ENCODE results near the gene SERHL2.
"Not testable (repeated sequence)": the region's sequence is repeated elsewhere in the genome, so short reads cannot be mapped to it uniquely, and the experiment has no call there.

SERHL2 gene, protein sequence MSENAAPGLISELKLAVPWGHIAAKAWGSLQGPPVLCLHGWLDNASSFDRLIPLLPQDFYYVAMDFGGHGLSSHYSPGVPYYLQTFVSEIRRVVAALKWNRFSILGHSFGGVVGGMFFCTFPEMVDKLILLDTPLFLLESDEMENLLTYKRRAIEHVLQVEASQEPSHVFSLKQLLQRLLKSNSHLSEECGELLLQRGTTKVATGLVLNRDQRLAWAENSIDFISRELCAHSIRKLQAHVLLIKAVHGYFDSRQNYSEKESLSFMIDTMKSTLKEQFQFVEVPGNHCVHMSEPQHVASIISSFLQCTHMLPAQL

DNA sequence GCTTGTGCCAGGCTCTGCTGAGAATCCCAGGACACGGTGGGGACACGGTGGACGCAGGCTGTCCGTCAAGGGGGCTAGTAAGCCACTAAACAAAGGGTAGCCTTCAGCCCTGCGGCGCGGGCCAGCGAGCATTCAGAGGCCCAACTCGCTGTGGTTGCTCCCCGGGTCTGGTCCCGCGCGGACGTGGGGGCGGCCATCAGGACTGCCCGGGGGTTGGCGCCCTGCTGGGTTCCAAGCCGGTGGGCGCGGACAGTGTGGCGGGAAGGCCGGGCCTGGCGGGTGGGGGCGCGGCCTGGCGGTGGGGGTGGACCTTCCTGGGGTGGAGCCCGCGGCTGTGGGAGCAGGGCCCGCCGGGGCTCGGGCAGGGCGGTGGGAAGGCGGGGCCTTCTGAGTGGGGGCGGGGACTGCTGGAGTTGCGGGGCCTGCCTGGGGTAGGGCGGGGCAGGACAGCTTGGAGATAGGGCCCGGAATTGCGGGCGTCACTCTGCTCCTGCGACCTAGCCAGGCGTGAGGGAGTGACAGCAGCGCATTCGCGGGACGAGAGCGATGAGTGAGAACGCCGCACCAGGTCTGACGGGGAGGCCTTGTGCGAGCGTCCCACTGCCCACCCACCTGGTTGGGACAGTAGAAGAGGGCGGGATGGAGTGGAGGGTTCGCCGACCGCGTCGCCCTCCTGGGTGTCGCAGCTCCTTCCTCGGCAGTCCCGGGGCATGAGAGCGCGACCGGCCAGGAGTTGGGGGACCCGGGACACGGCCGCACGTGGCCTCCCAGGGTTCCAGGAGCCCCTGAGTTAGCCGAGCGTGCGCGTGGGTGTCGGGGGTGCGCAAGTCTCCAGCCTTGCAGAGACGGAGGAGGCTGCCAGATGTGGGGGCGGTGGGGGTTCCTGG is at the start of gene SERHL2:
TSS of gene SERHL2 (plus strand) at position 482 of the 887 bp plus-strand sequence. CDS start at position 547, 65 bp downstream.
- DNase-seq: peak; percentile 51 to 54

DNA sequence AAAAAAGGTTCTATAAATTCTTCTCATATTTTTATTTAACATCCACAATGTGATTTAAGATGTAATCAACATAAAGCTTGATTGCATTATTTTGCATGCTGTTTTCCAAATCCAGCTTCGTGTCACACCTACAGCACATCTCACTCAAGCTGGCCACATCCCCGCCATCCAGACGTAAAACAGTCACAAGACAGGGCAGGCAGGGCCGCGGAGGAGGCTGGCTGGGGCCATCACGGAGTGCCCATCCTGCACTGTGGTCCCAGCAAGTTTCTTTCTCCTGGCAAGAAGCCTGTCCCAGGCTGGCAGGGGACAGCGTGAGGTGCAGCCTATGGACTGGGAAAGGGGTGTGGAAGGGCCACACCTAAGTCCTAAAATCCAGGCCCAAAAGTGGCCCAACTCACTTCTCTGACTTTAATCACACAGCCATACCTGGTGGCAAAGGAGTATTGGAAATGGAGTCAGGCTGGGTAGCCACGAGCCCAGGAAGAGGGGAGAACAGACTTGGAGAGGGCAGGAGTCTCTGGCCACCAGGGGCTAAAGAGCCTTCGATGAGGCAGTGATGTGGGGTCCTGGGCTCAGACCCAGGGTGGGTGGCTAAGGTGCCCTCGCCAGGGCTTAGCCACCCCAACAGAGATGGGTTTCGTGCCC is 45.3 kb upstream of the SERHL2 start:
- not testable (repeated sequence) for DNase-seq

DNA sequence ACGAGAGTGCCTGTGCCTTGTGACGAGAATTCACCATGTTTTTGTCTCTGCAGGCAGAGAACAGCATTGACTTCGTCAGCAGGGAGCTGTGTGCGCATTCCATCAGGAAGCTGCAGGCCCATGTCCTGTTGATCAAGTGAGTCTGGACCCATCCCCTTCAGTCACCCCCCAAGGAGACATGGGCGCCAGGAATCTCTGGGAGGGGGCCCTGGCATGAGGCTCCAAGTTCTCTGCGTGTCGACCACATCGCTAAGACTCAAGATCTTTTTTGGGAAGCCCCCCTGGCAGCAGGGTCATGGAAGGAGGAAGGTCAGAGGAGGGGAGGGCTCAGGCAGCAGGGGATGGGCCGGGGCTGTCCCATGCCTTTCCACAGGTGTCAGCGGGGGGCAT is 44.8 kb upstream of the SERHL2 start:
- not testable (repeated sequence) for DNase-seq

DNA sequence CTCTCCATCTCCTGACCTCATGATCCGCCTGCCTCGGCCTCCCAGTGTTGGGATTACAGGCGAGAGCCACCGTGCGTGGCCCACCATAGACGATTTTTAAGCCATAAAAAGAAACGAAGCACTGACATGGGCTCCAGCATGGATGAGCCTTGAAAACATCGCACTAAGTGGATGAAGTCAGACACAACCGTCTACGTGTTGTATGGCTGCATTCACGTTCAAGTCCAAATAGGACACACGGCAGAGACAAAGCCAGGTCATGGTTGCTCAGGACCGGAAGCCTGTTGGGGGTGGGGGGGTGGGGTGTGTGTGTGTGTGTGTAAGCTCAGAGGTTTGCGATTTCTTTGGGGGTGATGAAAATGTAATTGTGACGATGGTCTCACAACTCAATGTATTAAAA is 44.2 kb upstream of the SERHL2 start:
- no peak for DNase-seq

DNA sequence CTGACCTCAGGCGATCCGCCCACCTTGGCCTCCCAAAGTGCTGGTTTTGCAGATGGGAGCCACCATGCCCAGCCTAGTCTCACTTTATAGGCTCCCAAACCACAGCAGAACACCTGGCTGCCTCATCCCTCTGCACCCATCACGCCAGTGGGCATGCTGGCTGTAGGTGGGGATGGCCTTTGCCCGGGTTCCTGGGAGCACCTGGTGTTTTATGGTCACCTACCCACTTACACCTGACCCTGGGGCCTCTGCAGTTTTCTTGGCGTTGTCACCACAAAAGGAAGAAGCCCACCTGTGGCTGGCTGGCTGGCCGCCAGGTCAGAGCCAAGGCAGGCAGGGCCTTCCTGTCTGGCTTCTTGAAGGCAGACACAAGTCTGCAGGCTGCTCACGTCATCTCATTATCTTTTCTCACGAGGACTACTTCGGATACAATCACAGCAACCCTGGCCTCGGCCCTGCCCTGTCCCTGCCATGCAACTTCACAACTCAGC is 42.3 kb upstream of the SERHL2 start:
- DNase-seq: no peak

DNA sequence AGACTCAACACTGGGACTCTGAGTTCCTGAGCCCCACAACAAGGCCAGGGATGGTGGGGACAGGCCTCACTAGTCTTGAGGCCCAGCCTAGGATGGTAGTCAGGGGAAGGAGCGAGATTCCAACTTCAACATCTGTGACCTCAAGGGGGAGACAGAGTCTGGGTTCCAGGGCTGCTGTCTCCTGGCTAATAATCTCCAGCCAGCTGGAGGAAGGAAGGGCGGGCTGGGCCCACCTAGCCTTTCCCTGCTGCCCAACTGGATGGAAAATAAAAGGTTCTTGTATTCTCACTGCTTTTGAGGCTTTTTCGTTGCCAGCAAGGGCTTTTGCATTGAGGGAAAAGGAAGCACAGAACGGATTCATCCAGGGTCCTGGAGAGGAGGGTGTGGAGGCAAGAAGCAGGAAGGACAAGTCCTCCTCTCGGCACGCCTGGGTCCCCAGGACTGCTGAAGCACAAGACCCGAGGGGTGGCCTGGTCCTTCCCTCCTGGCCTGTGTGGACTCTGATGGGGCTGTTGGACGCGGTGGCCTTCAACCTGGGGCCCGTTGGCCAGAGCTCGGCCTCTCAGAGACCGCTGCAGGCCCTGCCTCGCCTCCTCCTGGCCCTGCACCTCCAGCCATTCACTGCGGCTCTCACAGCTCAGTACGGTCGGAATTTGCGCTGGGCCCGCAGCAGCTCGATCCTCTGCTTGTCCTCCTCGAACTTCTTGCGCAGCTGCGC is 41.3 kb upstream of the SERHL2 start:
- DNase-seq: not testable (repeated sequence)

DNA sequence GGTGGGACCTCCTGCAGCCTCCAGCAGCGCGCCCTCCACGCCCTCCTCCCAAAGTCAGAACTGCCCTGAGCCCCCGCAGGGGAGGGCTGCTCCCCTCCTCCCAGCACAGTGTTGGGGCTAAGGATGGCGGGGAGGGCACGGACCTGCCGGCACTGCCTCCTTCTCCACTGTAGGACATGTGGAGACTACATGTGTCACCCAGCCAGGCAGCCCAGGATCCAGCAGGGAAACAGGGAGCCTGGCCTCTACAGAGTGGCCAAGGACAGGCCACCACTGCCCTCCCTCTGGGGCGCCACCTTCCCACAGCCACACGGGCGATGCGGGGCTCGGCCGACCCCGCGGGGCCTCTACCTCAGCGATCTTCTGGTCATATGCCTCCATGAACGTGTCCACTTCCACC is 39.4 kb upstream of the SERHL2 start:
- not testable (repeated sequence) for DNase-seq

DNA sequence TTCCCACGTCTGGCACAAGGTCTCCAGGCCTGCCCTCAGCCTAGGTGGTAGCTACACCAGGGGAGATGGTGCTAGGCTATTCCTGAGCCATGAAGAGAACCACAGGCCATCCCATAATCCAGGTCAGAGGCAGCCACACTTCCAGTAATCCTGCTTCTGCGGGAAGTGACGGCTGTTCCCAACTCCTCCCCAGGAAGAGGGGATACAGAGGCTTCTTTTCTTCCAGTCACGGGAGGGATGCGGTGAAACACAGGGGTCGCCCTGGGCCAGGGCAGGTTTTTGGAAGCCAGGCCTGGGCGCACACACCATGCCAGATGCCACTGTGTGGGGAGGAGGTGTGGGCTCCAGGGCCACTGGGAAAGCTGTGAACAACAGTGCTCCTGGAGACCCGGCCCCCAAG is 38.5 kb upstream of the SERHL2 start:
- not testable (repeated sequence) for DNase-seq

DNA sequence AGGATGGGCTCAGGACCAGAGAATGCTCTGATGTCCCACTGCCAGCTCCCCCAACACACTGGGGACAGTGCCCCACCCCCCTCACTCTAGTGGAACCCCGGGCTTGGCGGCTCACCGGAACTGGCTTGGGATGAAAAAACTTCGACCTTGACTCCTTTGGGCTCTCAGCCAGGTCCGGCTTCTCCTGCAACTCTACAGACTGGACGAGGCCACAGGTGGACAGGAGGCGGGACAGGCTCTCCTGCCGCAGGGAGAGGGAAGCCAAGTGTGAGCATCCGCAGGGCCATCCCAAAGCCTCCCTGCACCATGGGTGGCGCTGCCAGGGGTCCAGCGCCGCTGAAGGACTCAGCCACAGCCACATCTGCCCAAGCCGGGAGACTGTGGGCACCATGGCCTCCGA is 37.9 kb upstream of the SERHL2 start:
- DNase-seq: no peak

DNA sequence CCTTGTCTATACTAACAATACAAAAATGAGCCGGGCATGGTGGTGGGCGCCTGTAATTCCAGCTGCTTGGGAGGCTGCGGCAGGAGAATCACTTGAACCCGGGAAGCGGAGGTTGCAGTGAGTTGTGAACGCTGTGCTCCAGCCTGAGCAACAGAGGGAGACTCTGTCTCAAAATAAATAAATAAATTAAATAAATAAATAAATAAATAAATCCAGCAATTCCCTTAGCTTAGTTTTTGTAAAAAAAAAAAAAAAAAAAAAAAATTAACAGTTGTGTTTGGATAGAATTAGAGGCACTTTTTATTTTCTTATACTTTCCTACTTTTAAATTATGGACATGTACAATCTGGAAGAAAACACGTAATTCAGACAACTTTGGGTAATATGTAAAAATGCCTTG is 36.7 kb upstream of the SERHL2 start:
- not testable (repeated sequence) for DNase-seq

DNA sequence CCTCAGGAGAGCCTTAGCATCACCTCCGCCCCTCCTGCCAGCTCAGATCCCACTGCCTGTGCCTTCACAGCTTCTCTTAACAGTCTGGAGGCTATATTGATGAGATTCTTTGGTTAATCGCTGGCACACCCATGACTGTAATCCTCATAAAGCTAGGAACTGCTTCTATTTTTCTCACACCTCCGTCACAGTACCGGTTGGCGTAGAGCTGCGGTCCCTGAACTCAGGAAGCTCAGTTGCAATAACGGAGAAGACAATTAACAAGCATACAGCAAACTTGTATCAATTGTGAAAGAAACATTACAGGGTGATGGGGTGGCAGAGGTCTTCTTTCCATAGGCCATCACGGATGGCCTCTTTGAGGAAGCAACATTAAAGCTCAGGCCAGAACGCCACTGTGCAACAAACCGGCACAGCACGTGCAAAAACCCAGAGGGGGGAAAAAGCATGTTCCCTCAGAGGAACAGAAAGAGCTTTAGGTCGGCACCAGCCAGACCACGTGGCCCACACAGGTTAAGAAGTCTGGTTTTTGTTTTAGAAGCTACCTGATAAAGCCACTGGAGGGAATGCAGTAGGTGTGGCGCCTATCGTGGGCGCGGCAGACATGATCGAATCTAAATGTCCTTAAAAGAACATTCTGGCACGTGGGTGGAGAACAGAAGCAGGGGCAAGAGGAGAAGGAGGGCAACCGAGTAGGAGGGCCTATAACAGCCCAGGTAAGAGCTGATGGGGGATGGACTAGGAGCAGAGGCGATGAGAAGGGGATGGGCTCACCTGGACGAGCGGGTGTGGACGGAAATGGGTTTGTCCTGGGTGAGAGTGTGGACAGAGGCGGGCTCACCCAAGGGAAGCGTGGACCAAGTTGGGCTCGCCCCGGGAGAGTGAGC is 34.9 kb upstream of the SERHL2 start:
- not testable (repeated sequence) for DNase-seq

DNA sequence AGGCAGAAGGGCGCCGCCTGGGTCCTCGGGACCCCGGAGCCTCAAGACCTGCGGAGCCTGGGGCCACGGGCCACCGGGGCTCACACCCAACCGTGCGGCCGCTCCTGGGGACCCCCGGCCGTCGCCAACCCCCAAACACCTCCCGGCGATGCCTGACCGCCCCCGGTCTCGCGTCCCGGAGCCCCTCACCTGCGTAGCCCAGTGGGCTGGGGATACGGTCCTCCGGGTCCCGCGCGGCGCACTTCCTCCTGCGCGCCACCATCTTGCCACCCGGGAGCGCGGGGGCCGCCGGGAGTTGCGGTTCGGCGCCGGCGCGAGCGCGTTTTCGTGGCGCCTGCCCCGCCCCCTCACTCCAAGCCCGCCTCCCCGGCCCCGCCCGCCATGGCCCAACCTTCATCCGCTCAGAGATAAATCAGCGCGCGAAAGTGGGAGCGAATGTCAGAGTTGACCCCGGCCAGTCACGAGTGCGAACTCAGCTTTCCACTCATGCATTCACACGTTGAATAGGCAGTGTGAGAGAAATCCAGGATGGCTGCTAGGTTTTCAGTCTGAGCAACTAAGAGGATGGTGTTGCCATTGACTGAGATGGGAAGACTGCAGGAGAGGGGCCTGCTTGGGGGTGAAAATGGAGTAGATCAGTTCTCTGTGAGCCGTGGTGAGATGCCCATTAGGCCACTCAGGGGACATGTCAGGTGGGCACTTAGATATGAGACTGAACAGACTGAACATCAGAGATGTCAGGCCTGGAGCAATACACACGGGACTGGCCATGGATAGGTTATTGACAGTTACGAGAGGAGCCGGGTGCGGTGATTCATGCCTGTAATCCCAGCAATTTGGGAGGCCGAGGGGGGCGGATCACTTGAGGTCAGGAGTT is 34.0 kb upstream of the SERHL2 start, which contains the start of gene RRP7A:
TSS of gene RRP7A (minus strand) at position 272 of the 877 bp plus-strand sequence. CDS start at position 262, 10 bp downstream.
- peak; percentile 20 to 44 for DNase-seq

DNA sequence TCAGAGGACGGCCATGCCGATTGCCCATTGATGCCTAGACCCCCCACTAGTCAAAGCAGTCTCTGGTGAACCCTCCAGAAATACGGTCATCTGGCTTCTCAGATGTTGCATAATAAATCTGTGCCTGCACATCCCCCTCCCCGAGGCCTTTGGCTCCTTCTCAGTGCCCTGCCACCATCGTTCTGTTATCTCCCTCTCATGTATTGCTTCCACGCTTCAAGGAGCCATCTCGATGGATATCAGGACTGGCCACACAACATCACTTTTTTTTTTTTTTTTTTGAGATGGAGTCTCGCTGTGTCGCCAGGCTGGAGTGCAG is 32.6 kb upstream of the SERHL2 start:
- no peak for DNase-seq

DNA sequence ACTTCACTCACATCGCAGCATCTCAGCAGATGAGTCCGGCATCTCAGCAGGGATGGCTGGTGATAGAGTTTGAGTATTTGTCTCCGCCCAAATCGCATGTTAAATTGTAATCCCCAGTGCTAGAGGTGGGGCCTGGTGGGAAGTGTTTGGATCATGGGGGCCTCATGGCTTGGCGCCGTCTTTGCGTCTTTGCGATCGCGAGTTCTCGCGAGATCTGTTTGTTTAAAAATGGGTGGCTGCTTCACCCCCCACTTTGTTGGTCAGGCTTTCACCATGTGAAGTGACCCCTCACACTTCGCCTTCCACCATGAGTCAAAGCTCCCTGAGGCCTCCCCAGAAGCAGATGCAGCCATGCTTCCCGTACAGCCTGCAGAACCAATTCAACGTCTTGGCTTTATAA is 31.2 kb upstream of the SERHL2 start:
- DNase-seq: no peak

DNA sequence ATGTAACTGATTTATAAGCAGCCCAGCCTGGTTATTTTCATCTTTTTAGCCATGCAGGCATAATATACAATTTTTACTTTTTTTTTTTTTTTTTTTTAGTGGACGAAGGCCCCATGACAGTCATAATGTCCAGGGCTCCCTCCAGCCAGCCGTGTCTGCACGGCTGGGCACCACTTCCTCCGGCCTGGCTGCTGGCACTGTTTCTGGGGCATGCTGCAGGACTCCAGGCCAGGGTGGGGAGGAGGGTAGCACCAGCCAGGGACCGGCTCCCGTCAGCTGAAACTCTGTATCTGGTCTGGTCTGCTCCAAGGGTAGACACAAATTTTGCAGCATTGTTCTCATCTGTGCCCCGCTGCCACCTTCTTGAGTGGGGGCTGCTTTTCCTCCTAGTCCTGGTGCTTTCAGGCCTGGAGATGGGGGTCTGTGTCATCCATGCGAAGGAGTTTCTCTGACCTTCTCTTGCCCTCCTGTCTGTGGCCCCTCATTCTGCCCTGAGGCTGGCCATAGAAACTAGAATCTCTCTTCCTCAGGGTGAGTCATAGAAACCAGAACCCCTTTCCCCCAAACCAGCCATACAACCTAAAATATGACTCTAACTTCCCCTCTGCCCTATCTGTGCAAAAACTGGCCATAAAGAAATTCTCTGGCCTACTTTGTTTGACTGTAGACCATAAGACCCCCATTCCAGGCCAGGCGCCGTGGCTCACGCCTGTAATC is 25.0 kb upstream of the SERHL2 start:
- no peak for DNase-seq

DNA sequence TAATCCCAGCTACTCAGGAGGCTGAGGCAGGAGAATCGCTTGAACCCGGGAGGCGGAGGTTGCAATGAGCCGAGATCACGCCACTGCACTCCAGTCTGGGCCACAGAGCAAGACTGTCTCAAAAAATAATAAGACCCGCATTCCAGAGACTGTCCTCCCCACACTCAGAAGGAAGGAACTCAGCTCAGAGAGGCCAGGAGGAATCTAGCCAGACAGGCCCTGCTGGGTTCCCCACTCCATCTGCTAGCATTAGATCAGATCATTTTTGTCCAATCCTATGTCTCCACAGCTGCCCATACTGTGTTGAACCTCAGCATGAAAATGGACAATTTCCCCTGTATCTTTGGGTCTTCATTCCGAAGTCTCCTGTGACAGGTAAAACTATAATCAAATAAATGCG is 24.3 kb upstream of the SERHL2 start:
- DNase-seq: not testable (repeated sequence)

DNA sequence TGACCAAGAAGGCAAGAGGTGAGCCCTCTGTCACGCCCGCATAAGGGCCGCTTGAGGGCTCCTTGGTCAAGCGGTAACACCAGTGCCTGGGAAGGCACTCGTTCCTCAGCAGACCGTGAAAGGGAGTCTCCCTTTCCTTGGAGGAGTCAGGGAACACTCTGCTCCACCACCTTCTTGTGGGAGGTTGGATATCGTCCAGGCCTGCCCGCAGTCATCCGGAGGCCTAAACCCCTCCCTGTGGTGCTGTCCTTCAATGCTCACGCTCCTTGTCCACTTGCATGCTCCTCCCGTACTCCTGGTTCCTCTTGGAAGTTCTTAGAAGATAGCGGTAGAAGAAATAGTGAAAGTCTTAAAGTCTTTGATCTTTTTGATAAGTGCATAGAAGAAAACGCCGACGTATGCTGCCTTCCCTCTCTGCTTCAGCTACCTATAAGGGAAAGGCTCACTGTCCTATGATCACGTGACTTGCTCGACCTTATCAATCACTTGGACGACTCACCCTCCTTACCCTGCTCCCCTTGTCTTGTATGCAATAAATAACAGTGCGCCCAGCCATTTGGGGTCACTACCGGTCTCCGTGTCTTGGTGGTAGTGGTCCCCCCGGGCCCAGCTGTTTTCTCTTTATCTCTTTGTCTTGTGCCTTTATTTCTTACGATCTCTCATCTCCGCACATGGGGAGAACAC is 22.2 kb upstream of the SERHL2 start:
- not testable (repeated sequence) for DNase-seq

DNA sequence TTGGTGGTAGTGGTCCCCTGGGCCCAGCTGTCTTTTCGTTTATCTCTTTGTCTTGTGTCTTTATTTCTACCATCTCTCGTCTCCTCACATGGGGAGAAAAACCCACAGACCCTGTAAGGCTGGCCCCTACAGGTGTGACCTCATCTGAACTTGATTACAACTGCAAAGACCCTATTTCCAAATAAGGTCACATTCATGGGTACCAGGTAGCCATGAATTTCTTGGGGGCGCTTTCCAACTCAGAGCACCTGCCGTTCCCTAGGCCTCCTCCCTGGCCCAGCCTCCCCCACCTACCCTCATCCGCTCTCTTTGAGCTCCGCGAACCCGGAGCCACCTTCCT is 20.1 kb upstream of the SERHL2 start:
- no peak for DNase-seq

DNA sequence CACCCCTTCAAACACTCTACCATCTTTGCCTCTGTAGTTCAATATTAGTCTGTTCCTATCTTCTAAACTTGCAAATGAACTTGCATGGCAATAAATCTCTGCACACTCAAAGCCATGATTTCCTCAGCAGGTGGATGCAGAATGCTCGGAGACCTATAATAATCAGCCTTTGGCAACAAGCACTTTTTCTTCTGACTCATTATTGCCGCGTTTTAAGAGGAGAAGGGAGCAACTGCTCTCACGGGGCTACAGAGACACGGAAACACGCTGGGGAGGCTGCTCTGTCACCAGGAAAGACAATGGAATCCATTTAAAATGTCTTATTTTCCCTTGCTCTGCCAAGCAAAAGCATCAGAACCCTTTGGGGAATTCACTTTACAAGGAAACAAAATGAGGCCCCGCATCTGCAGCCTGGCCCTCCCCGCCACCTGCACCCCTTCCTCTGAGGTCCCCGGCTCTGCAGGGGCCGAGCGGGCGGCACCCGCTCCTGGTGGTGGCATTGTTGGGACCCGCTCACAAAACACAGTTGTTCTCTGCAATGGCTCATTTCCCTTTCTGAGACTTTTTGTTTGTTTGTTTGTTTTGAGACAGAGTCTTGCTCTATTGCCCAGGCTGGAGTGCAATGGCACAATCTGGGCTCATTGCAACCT is 18.5 kb upstream of the SERHL2 start:
- not testable (repeated sequence) for DNase-seq
